Small intestine (tissue), 7 donors: ENCODE results near the gene SNX25. TPM values are rescaled to one million over a fixed set of nuclear protein-coding genes. Genes with fewer than 3 reads are reported as not detected.
A peak's percentile ranks its signal among the peaks of the same experiment; 100 is the strongest.

Source experiments
- DNase-seq, 2 donors: peaks; one replicate each; pipeline versions ENCODE4 v3.0.0 to v3.0.0-alpha.2; 2013
- FAIRE-seq: peaks from 2 replicates; lab custom pipeline; 2012; peaks lifted over from hg19 to GRCh38; lab: Jason Lieb, UNC
- H3K27ac ChIP-seq, 3 donors: one replicate each; pipeline ENCODE4 v1.5.1; 2013; ENCODE audit warnings: low read length in 2 of 3, mild to moderate bottlenecking in 2 of 3, control low read depth in 1 of 3, inconsistent platforms in 1 of 3, low read depth in 1 of 3, moderate library complexity in 1 of 3
- H3K27me3 ChIP-seq, 3 donors: one replicate each; pipeline ENCODE4 v1.6.1; 2013; ENCODE audit warnings: low read length in 3 of 3, inconsistent platforms in 1 of 3; ENCODE audit not compliant: control insufficient read depth in 3 of 3, insufficient read depth in 3 of 3
- H3K36me3 ChIP-seq, 3 donors: one replicate each; pipeline ENCODE4 v1.6.1; 2013; ENCODE audit warnings: low read length in 3 of 3, inconsistent platforms in 1 of 3, low read depth in 1 of 3, mild to moderate bottlenecking in 1 of 3, moderate library complexity in 1 of 3; ENCODE audit not compliant: control insufficient read depth in 3 of 3, insufficient read depth in 2 of 3
- H3K4me1 ChIP-seq, 3 donors: one replicate each; pipeline ENCODE4 v1.6.1; 2013; ENCODE audit warnings: low read length in 2 of 3, inconsistent platforms in 1 of 3, low read depth in 1 of 3, mild to moderate bottlenecking in 1 of 3, moderate library complexity in 1 of 3; ENCODE audit not compliant: control insufficient read depth in 3 of 3, insufficient read depth in 2 of 3
- H3K4me3 ChIP-seq, 3 donors: one replicate each; pipeline ENCODE4 v1.5.1; 2013; ENCODE audit warnings: low read length in 3 of 3, control low read depth in 1 of 3, inconsistent platforms in 1 of 3, low read depth in 1 of 3, mild to moderate bottlenecking in 1 of 3, moderate library complexity in 1 of 3
- H3K9me3 ChIP-seq, 2 donors: one replicate each; pipeline ENCODE4 v1.6.1; 2013; ENCODE audit warnings: low read depth in 1 of 2, low read length in 1 of 2; ENCODE audit not compliant: control insufficient read depth in 2 of 2, insufficient read depth in 1 of 2
- WGBS, 3 donors: extraction: QIAGEN DNeasy Blood & Tissue Kit; methylation state at CpG; one replicate each; pipeline ENCODE4 v1.1.7; 2013; 5-methylcytosine and 5-hydroxymethylcytosine counted together
- polyA plus RNA-seq, 4 donors: library from polyadenylated mRNA; stranded (reverse) in 3 of 4; unstranded in 1 of 4; fragments of 200-250 nt in 3 of 4; fragments of 120-200 nt in 1 of 4; gene quantifications; one replicate each; pipeline versions ENCODE4 v1.2.1 to v1.2.3, GENCODE V29; 2013
- donor health status: healthy with polysubstance abuse.
- donor health status: control.
- donor health status: control.
- donor health status: Bipolar disorder and iron deficiency.
- donor health status: healthy.

Gene SNX25
- polyA plus RNA-seq, 4 donors, result 1.9 to 12.6 (median 3.7) TPM

- no peak for DNase-seq
- WGBS, 3 donors, result 53 to 58% (median 55%) methylated on average over 4 of the region's 4 CpGs
These were observed 172.1 kb downstream of the SNX25 start for GRCh38 chr4:185381288-185382196.

DNA sequence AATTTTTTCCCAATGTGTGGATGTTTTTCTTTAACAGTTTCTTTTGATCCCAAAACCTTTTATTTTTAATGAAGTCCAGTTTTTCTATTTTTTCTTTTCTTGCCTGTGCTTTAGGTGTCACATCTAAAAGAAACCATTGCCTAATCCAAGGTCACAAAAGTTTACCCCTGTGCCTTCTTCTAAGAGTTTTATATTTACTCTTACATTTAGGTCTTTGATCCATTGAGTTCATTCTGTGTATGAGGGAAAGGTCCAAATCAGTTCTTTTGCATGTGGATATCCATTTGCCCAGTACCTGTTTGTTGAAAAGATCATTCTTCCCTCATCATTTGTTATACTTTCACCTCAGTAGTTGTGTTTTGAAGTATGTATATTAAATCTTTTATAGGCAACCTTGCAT is 173.4 kb downstream of the SNX25 start:
- no peaks in the 10 kb centered on the region for H3K27me3 ChIP-seq
- H3K36me3 ChIP-seq, result no peaks in the 10 kb centered on the region
- DNase-seq (no peak), FAIRE-seq (no peak)
- no peak overlapping the region for H3K4me3 ChIP-seq
- H3K27ac ChIP-seq, result no peak overlapping the region
- H3K4me1 ChIP-seq, result no peaks in the 10 kb centered on the region
- H3K9me3 ChIP-seq, result peaks cover 0 to 5% of the 10 kb centered on the region in 2 donors

More at GRCh38 chr4:185381288-185382196, 172.1 kb downstream of the SNX25 start:
- Histone ChIP-seq H3K27ac (no peak overlapping the region), H3K4me1 (no peaks in the 10 kb centered on the region), H3K4me3 (no peak overlapping the region), H3K27me3 (no peaks in the 10 kb centered on the region), H3K9me3 (peaks cover 0 to 5% of the 10 kb centered on the region in 2 donors), H3K36me3 (no peaks in the 10 kb centered on the region)
- FAIRE-seq, result no peak

DNA sequence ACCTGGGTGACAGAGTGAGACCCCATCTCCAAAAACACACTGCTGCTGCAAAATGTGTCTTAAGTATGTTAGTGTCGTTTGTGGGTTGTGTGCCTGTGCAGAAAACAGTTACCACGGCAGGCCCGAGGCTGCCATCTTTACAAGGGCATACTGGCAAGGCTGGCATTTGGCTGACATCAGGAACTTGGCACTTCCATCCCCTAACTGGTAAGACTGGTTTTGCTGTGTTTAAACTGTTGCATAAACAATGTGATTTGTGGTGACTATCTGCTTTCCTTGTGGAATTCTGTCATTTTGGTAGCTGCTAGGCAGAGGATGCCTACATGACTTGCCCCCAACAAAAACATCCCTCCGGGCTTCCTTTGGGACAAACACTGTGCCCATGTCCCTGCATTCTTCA is 174.1 kb downstream of the SNX25 start:
- FAIRE-seq (no peak), DNase-seq (no peak)
- H3K27me3 ChIP-seq, result no peaks in the 10 kb centered on the region
- WGBS, 3 donors, result 68 to 81% (median 68%) methylated on average over 4 of the region's 4 CpGs
- no peak overlapping the region for H3K27ac ChIP-seq
- H3K4me3 ChIP-seq, result no peak overlapping the region
- peaks cover 0 to 5% of the 10 kb centered on the region in 2 donors for H3K9me3 ChIP-seq
- H3K36me3 ChIP-seq, result no peaks in the 10 kb centered on the region
- H3K4me1 ChIP-seq, result no peaks in the 10 kb centered on the region

DNA sequence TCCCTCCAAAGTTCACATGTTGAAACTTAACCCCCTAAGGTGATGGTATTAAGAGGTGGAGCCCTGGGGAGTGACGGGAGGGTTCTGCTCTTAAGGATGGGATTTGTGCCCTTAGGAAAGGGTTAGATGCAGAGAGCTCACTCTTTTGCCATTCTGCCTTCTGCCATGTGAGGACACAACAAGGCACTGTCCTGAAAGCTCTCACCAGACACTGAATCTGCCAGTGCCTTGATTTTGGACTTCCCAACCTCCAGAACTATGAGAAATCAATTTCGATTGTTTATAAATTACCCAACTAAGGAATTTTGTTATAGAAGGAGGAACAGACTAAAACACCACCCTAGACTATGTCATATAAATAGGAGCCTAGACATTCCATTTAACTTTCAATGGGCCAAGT is 174.7 kb downstream of the SNX25 start:
- no peaks in the 10 kb centered on the region for H3K36me3 ChIP-seq
- H3K27ac ChIP-seq, result no peak overlapping the region
- H3K4me1 ChIP-seq, result no peaks in the 10 kb centered on the region
- FAIRE-seq, result no peak
- DNase-seq, result no peak
- no peak overlapping the region for H3K4me3 ChIP-seq
- 94 to 96% (median 94%) methylated on average over 2 of the region's 2 CpGs for WGBS, 3 donors
- peaks cover 0 to 5% of the 10 kb centered on the region in 2 donors for H3K9me3 ChIP-seq
- H3K27me3 ChIP-seq, result no peaks in the 10 kb centered on the region

DNA sequence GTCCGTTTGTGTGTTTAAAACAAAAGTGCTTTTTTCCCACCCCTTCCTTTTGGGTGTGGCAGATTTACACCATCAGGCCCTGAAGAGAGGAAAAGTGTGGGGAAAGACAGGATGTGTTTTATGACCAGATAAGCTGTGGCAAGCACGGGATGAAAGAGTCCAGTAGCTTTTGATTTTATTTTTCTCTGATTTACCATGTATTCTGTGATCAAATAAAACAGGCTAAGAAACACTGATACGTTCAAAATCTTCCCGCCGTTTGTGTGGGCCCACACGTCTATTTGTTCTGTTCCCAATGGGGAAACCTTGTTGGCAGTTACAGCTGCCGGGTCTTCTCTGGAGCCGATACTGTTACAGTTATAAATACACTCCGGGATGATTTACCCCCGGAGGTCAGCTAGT is 175.5 kb downstream of the SNX25 start:
- Histone ChIP-seq H3K4me3 (no peak overlapping the region), H3K9me3 (peaks cover 0 to 5% of the 10 kb centered on the region in 2 donors), H3K4me1 (no peaks in the 10 kb centered on the region), H3K27me3 (no peaks in the 10 kb centered on the region), H3K27ac (no peak overlapping the region), H3K36me3 (no peaks in the 10 kb centered on the region)
- FAIRE-seq (no peak), DNase-seq (peak in 1 of 2 donors; percentile 16)
- WGBS, 3 donors, result 28 to 63% (median 59%) methylated on average over 10 of the region's 10 CpGs

- 92 to 96% (median 95%) methylated on average over 12 of the region's 12 CpGs for WGBS, 3 donors
- DNase-seq (no peak), FAIRE-seq (no peak)
- H3K36me3 ChIP-seq, result no peaks in the 10 kb centered on the region
- H3K27me3 ChIP-seq, result no peaks in the 10 kb centered on the region
- no peak overlapping the region for H3K4me3 ChIP-seq
- no peaks in the 10 kb centered on the region for H3K4me1 ChIP-seq
- no peak overlapping the region for H3K27ac ChIP-seq
- peaks cover 0 to 5% of the 10 kb centered on the region in 2 donors for H3K9me3 ChIP-seq
These were observed 178.6 kb downstream of the SNX25 start for GRCh38 chr4:185387957-185388356.

DNA sequence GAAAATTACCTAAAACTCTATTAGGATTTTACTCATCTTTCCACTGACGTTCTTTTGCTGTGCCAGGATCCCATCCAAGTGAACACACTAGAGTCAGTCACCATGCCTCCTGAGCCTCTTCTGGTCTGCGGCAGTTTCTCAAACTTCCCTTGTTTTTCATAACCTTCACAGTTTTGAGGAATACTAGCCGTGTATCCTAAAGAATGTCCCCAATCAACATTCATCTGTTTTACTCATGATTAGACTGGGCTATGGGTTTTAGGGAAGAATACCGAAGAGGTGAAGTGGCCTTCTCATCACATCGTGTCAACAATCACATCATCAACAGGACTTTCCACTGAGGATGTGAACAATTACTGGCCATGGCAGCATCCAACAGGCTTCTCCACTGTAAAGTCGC is 181.5 kb downstream of the SNX25 start:
- no peak for DNase-seq
- no peak for FAIRE-seq
- Histone ChIP-seq H3K27me3 (no peaks in the 10 kb centered on the region), H3K36me3 (no peaks in the 10 kb centered on the region), H3K9me3 (no peaks in the 10 kb centered on the region), H3K4me1 (peaks cover 0 to 5% (median 0%) of the 10 kb centered on the region in 3 donors), H3K27ac (no peak overlapping the region), H3K4me3 (no peak overlapping the region)
- 95 to 97% (median 95%) methylated on average over 6 of the region's 6 CpGs for WGBS, 3 donors

DNA sequence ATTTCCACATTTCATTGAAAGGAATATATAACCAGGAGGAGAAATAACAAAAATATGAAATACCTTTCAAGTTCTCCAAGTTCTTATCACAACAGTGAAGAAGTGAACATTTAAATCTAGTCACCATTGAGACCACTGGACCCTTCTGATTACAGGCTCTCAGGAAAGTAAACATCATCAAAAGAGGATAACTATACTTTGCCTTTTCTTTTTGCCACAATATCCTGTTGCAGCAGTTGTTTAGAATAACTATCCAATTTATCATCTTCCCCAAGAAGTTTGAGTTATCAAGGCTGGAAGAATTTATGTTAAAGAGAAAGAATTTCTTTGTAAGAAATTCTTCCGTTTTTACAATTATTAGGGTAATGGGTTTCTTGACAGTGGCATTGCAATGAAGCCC is 182.8 kb downstream of the SNX25 start:
- Histone ChIP-seq H3K27me3 (no peaks in the 10 kb centered on the region), H3K4me3 (no peak overlapping the region), H3K27ac (no peak overlapping the region), H3K4me1 (peaks cover 0 to 8% (median 0%) of the 10 kb centered on the region in 3 donors), H3K9me3 (no peaks in the 10 kb centered on the region), H3K36me3 (no peaks in the 10 kb centered on the region)
- 92 to 96% (median 96%) methylated on average over 1 of the region's 1 CpG for WGBS, 3 donors
- DNase-seq (no peak), FAIRE-seq (no peak)
